ENCODE measurements around the gene SDK1.

The SDK1 gene

GRCh38 chr7:4202154-4202736 lies 901.2 kb downstream of the SDK1 start:
- Histone ChIP-seq H3K36me3 (no peaks in the 10 kb centered on the region), H3K4me3 (ENCODE audit: low read depth, low read length) (no peak overlapping the region), H3K27ac (no peak overlapping the region), H3K9me3 (ENCODE audit: severe bottlenecking) (no peaks in the 10 kb centered on the region), H3K27me3 (ENCODE audit: insufficient read depth, low read depth, severe bottlenecking) (no peaks in the 10 kb centered on the region)
- TF ChIP-seq CTCF (IDR thresholded peaks at IDR 0.05; ENCODE audit: low read depth, low read length), result no peak
- DNase-seq, result no peak

- Histone ChIP-seq H3K4me3 (ENCODE audit: low read depth, low read length) (no peak overlapping the region), H3K27ac (no peak overlapping the region), H3K36me3 (no peaks in the 10 kb centered on the region), H3K9me3 (ENCODE audit: severe bottlenecking) (no peaks in the 10 kb centered on the region), H3K27me3 (ENCODE audit: insufficient read depth, low read depth, severe bottlenecking) (no peaks in the 10 kb centered on the region)
- no peak for DNase-seq
- TF ChIP-seq CTCF (IDR thresholded peaks at IDR 0.05; ENCODE audit: low read depth, low read length), result no peak
These were observed 901.9 kb downstream of the SDK1 start for GRCh38 chr7:4202954-4203353.

GRCh38 chr7:4203626-4204512 lies 902.8 kb downstream of the SDK1 start:
- Histone ChIP-seq H3K4me3 (ENCODE audit: low read depth, low read length) (no peak overlapping the region), H3K9me3 (ENCODE audit: severe bottlenecking) (no peaks in the 10 kb centered on the region), H3K27ac (no peak overlapping the region), H3K27me3 (ENCODE audit: insufficient read depth, low read depth, severe bottlenecking) (no peaks in the 10 kb centered on the region), H3K36me3 (no peaks in the 10 kb centered on the region)
- DNase-seq, result no peak
- TF ChIP-seq CTCF (IDR thresholded peaks at IDR 0.05; ENCODE audit: low read depth, low read length), result no peak

- TF ChIP-seq CTCF (IDR thresholded peaks at IDR 0.05; ENCODE audit: low read depth, low read length), result no peak
- Histone ChIP-seq H3K36me3 (no peaks in the 10 kb centered on the region), H3K4me3 (ENCODE audit: low read depth, low read length) (no peak overlapping the region), H3K9me3 (ENCODE audit: severe bottlenecking) (no peaks in the 10 kb centered on the region), H3K27me3 (ENCODE audit: insufficient read depth, low read depth, severe bottlenecking) (no peaks in the 10 kb centered on the region), H3K27ac (no peak overlapping the region)
- DNase-seq, result no peak
These were observed 903.6 kb downstream of the SDK1 start for GRCh38 chr7:4204513-4205165.

DNA sequence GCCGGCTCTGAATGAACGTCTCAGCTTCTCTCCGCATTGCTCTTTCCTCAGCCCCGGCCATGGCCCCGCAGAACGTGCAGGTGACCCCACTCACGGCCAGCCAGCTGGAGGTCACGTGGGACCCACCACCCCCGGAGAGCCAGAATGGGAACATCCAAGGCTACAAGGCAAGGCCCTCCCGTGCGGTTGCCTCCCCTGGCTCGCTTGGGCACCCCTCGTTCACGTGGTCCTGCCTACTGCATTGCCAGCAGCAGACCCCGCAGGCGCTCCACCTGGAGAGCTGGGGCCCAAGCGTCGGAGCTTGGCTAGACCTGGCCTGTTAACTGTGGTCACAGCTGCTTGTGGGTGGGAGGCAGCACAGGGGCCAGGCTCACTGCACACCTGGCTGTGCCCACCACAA lies 904.8 kb downstream of the SDK1 start:
- Histone ChIP-seq H3K36me3 (no peaks in the 10 kb centered on the region), H3K27me3 (ENCODE audit: insufficient read depth, low read depth, severe bottlenecking) (no peaks in the 10 kb centered on the region), H3K27ac (no peak overlapping the region), H3K9me3 (ENCODE audit: severe bottlenecking) (no peaks in the 10 kb centered on the region), H3K4me3 (ENCODE audit: low read depth, low read length) (no peak overlapping the region)
- no peak for TF ChIP-seq CTCF (IDR thresholded peaks at IDR 0.05; ENCODE audit: low read depth, low read length)
- no peak for DNase-seq
